ENCODE results near the gene AMHR2. TPM values are rescaled to one million over a fixed set of nuclear protein-coding genes. Genes with fewer than 3 reads are reported as not detected.

AMHR2 gene
- total and polyA plus RNA-seq, 9 of the 15 experiments (the other 6 are each of a cell fraction or from before 2014, with no cell fraction given): 8.9 to 49.7 (median 19.3) TPM

- TF ChIP-seq TCF15 (CRISPR knock-in tag; IDR thresholded peaks at IDR 0.05) (no peak), SMC3 (conservative IDR thresholded peaks at IDR 0.05; ENCODE audit: insufficient read depth, low read depth, low read length) (peak; percentile 51), IFI16 (CRISPR knock-in tag; IDR thresholded peaks at IDR 0.05) (no peak), DEAF1 (CRISPR knock-in tag; IDR thresholded peaks at IDR 0.05) (0 out of 2 replicates have a peak, but pooled peaks have one; percentile 51), ZEB2 (IDR thresholded peaks at IDR 0.05) (no peak), FOXK2 (conservative IDR thresholded peaks at IDR 0.05 in 1 of 2, IDR thresholded peaks at IDR 0.05 in 1 of 2; ENCODE audit: low read depth in 2 of 2) (no peak), ZNF780A (CRISPR knock-in tag; IDR thresholded peaks at IDR 0.05) (no peak), PKNOX1 (IDR thresholded peaks at IDR 0.05) (peak; percentile 23; the same call in 1 of the 2 replicates), PPARD (CRISPR knock-in tag; IDR thresholded peaks at IDR 0.05) (no peak), EHMT2 (IDR thresholded peaks at IDR 0.05) (no peak), NFRKB (IDR thresholded peaks at IDR 0.05; ENCODE audit: low read depth) (0 out of 2 replicates have a peak, but pooled peaks have one; percentile 40), VEZF1 (CRISPR knock-in tag; IDR thresholded peaks at IDR 0.05) (peak; percentile 27; the same call in 1 of the 2 replicates), TBL1XR1 (IDR thresholded peaks at IDR 0.05; ENCODE audit: low read length in 2 of 2) (peak in 1 of 2 experiments; percentile 64; a peak in 2 of 4 replicates), EP300 (IDR thresholded peaks at IDR 0.05; ENCODE audit: low read length) (no peak), SRSF1 (IDR thresholded peaks at IDR 0.05; ENCODE audit: low read depth, low read length) (no peak), MEIS2 (IDR thresholded peaks at IDR 0.05; ENCODE audit: partially characterized antibody) (no peak), CBX3 (IDR thresholded peaks at IDR 0.05; ENCODE audit: borderline replicate concordance in 1 of 2, low read length in 2 of 2) (no peak), ATF6 (CRISPR knock-in tag; IDR thresholded peaks at IDR 0.05) (no peak), RAD21 (CRISPR knock-in tag; conservative IDR thresholded peaks at IDR 0.05 in 1 of 2, IDR thresholded peaks at IDR 0.05 in 1 of 2) (peak; percentile 73 to 83), DACH1 (IDR thresholded peaks at IDR 0.05; ENCODE audit: partially characterized antibody) (no peak), C11orf30 (IDR thresholded peaks at IDR 0.05; ENCODE audit: low read depth) (0 out of 2 replicates have a peak, but pooled peaks have one; percentile 14)
These were observed 41.7 kb upstream of the AMHR2 start (continued) for GRCh38 chr12:53381731-53382630.

All from K562 (cell line).